ENCODE results near the gene ADCY4.

DNA sequence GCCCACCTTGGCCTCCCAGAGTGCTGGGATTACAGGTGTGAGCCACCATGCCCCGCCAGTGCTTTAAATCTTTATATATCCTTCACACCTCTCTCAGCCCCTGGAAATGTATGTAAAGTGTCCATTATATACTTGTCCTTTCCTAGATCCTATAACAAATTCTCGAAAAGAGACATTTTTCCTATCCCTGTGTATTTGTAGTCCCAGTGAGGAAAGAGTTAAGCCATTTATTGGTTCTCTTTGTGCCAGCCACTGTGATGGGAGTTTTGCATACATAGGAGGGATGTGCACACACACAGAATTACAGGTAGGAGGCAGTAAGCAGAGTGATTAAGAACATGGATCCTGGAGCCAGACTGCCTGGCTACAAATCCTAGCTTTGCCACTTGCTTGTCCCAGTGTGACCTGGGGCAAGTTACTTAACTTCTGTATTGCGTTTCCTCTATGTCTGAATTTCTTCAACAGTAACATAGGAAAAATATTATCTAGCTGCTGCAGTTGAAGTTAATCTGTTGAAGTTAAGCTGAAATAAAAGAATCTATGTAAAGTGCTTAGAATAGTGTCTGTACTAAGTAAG is 61.4 kb downstream of the ADCY4 start:
- TF ChIP-seq POLR2A (IDR thresholded peaks at IDR 0.05; ENCODE audit: extremely low read depth, insufficient read length), result no peak
- TF ChIP-seq, protein P1, sequence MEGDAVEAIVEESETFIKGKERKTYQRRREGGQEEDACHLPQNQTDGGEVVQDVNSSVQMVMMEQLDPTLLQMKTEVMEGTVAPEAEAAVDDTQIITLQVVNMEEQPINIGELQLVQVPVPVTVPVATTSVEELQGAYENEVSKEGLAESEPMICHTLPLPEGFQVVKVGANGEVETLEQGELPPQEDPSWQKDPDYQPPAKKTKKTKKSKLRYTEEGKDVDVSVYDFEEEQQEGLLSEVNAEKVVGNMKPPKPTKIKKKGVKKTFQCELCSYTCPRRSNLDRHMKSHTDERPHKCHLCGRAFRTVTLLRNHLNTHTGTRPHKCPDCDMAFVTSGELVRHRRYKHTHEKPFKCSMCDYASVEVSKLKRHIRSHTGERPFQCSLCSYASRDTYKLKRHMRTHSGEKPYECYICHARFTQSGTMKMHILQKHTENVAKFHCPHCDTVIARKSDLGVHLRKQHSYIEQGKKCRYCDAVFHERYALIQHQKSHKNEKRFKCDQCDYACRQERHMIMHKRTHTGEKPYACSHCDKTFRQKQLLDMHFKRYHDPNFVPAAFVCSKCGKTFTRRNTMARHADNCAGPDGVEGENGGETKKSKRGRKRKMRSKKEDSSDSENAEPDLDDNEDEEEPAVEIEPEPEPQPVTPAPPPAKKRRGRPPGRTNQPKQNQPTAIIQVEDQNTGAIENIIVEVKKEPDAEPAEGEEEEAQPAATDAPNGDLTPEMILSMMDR (IDR thresholded peaks at IDR 0.05; ENCODE audit: low read depth, low read length), result peak; percentile 1
